Activated CD8-positive, alpha-beta memory T cell treated with anti-CD3 and anti-CD28 coated beads, Interleukin-2, amount 50 U/mL, for 24 hours (primary cell): ENCODE measurements around the gene LY86.

ENCODE experiments used
- DNase-seq: peaks from one replicate; pipeline ENCODE4 v3.0.0-alpha.2; 2020; ENCODE audit errors: extremely low read depth

LY86 gene

DNA sequence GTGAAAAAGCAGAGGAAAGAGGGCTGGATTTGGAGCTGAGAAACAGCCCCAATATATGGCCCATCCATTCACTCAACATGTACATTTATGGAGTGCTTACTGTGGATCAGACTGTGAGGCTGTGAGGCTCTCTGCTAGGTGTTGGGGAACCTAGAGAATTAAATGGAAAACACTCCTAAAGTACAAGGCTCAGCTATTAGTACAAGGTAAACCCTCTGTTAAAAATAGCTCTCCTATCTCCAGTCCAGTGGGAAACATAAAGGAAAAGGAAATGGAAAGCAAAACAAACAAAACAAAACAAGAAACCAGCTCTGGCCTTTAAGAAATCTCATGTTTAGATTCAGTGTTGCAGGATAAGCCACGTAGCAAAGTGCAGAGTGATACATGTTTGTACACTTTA lies 35.0 kb downstream of the LY86 start:
- DNase-seq: no peak

DNA sequence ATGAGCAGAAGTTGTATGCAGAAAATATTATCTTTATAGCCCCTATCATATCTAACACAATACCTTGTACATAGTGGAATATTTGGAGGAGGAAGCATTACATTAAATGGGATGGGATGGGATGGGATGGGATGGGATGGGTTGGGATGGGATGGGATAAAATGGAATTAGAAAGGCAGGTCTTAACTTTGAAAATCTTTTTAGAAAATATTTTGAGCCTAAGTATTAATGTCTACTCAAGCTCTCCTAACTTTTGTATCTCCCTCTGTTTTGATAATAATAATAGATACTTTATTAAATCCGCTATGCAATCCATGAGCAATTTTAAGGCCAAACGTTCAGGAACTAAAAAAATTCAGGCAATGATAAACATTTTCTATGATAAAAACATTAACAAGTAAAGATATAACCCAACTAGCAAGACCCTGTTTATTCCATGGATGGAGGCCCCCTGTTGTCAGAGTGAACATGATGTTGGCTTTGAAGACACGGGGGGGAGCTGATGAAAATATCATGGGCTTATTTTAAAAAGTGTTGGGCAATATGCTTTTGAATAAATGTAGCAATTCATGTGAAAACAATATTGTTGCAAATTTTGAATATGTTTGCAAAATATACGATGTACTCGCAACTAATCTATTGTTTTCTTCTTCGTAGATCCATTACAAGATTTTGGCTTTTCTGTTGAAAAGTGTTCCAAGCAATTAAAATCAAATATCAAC lies 35.9 kb downstream of the LY86 start:
- no peak for DNase-seq

DNA sequence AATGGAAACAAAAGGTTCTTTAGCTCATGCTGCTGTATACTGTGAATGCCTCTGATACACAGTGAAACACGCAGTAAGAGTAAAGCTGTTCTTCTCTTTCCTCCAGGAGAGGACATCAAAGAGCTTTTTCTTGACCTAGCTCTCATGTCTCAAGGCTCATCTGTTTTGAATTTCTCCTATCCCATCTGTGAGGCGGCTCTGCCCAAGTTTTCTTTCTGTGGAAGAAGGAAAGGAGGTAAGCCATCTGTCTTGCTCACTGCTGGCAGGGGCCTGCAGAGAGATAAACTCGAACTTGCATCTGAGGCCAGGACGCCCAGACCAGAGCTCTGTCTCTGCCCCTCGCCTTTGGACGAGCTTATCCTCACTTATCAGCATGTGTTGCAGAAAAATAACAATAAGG lies 37.7 kb downstream of the LY86 start:
- no peak for DNase-seq

- DNase-seq: no peak
Observed at GRCh38 chr6:6629402-6629801, 40.9 kb downstream of the LY86 start.

DNA sequence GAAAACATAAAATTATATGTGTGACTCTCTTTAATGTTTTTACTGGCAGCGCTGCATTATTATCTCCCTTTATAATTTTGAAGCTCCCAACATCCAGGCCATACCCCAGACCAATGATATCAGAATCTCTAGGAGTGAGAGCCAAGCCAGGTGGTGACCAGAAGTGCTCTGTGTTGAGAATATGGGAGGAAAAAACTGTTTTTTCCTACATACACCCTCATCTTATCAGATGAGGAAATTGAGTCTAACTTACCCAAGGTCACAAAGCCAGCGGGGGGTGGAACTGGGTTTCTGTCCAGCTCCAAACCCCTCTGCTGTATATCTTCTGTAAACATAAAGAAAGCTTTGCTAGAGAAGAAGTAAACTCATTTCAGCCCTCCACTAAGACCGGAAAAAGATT lies 42.5 kb downstream of the LY86 start:
- DNase-seq: no peak

DNA sequence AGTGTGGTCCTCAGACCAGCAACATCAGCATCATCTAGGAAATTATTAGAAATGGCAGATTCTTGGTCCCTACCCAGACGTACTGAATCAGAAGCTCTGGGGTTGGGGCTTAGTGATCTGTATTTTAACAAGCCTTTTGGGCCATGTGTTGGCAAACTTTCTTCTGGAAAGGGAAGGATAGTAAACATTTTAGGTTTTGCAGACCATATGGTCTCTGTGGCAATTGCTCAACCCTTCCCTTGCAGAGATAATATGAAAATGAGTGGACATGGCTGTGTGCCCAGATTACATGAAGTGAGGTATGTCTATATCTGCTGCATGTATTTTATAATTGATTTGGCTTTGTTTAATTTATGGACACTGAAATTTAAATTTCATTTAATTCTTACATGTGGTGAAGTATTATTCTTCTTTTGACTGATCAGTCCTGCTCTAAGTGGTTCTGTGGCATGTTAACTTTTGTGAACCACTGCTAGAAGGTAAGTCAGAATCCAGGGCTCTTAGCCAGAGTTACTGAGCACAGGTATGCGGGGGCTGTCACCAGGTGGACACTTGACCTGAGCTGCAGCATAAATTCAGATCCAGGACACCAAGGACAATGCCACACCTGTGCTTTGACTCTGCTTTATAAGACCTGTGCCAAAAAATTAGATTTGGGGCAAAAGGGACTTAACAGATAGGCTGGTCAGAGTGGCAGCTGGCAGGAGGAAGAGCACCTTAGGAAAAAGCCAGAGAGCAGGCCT lies 43.2 kb downstream of the LY86 start:
- DNase-seq: no peak

- DNase-seq: no peak
Observed at GRCh38 chr6:6633898-6634734, 45.6 kb downstream of the LY86 start.

- no peak for DNase-seq
Observed at GRCh38 chr6:6634735-6635075, 46.2 kb downstream of the LY86 start.

DNA sequence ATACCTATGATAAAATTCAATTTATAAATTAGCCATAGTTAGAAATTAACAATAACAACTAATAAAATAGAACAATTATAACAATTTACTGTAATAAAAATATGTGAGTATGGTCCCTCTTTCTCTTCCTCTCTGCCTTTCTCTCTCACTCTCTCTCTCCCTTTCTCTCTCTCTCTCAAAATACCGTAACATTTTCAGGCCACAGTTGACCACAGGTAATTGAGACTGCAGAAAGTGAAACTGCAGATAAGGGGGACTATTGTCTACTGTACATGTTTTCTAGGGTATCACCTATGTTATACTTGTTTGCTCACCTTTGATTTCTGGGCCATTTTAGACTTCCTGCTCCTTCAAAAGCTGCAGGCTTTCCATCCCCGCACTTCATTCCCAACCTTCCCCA lies 46.8 kb downstream of the LY86 start:
- no peak for DNase-seq

- DNase-seq: no peak
Observed at GRCh38 chr6:6635869-6636268, 47.3 kb downstream of the LY86 start.

- no peak for DNase-seq
Observed at GRCh38 chr6:6639572-6639971, 51.1 kb downstream of the LY86 start.

GRCh38 chr6:6640926-6641325 lies 52.4 kb downstream of the LY86 start:
- no peak for DNase-seq

DNA sequence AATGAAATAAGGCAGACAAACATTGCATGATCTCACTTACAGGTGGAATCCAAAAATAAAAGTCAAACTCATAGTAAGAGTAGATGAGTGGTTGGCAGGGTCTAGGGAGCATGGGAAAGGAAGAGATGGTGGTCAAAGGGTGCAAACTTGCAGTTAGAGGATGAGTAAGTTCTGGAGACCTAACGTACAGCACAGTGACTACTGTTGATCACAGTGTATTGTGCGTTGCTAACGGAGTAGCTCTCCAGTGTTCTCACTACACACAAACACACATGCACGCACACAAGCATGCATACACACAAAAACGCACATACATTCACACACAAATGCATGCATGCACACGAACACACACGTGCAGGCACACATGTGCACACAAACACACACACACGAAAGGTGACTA lies 54.9 kb downstream of the LY86 start:
- DNase-seq: no peak

GRCh38 chr6:6645261-6645917 lies 56.9 kb downstream of the LY86 start:
- no peak for DNase-seq

DNA sequence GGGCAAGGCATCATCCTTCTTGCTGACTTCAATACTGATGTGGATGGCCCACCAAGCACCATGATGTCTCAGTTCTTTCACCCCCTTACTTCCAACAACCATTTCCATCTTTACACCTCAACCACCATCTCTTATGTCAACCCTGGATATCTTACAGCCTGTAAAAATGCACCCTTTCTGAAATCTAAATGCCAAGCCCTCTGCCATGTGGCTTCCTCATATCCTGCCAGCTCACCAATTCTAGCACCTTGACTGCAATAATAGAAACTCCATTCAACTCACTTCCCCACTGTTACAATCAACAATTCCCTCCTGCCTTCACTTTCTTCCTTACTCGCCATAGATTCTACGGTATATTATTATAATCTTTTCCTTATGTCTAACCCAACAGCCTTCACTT lies 57.9 kb downstream of the LY86 start:
- DNase-seq: no peak

DNA sequence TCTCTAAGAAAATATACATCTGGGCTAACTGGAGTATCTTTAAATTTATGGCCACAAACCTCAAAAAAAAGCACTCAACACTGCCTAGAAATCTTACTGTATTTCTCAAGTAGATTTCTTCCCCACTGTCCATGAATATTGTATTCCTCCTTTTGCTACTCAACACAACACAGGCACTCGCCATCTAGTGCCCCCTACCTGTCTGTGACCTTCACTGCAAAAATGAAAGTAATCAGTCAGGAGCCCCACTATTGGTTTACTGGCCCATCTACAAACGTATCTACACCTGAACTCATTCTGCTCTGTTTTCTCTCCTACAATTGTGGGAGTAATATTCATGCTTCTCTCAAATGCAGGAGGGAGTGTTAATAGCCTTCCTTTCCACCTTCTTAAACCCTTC lies 58.3 kb downstream of the LY86 start:
- no peak for DNase-seq

GRCh38 chr6:6648692-6649343 lies 60.3 kb downstream of the LY86 start:
- no peak for DNase-seq

GRCh38 chr6:6649824-6650349 lies 61.4 kb downstream of the LY86 start:
- no peak for DNase-seq

DNA sequence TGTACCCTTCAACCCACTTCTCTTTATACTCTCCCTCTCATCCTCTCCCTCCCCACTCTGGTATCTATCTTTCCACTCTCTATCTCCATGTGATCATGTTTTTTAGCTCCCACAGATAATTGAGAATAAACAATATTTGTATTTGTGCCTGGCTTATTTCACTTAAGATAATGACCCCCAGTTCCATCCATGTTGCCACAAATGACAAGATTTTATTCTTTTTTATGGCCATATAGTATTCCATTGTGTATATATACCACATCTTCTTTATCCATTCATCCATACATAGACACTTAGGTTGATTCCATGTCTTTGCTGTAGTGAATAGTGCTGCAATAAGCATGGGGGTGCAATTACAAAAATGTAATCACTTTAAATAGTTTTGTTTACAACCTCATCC lies 62.3 kb downstream of the LY86 start:
- no peak for DNase-seq

DNA sequence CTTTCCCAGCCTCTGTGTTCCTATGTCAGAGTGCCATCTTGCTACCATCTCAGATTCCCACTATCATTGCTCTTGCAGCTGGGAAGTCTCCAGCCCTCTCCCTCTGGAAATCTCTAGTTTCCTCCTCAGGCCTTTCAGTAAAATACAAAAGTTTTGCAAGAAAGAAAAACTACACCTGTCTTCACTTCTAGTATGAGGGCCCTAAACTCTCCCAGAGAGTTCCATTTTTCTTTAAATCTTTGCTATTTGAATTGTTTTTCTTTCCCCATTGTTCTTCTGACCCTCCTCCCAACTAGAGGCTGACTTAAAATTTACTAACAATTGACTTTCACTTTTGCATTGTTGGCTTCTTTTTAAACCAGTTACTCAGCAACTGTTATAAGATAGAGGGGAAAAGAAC lies 62.8 kb downstream of the LY86 start:
- no peak for DNase-seq

DNA sequence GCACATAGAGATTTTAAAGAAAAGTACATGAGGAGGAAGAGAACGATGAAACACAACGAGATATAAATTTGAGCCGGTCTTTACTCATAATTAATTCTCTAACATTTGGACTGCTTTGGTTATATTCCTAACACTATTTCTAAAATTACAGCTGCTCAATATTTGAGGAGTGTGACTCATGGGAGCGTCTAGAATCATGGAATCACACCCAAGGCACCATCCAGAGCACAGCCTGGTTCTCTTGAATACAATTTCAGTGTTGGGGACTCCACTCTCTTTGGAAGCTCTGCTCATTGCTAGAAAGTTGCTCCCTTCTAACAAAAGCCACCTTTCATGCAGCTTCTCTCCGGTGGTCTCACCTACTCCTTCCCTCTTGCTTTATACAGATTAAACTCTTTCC lies 64.4 kb downstream of the LY86 start:
- DNase-seq: no peak
